ENCODE data around the gene CADPS2.

Gene CADPS2

GRCh38 chr7:122886357-122887081 is at the start of gene CADPS2:
Gene CADPS2 (minus strand): TSS chr7:122886460. CDS start chr7:122886337, 123 bp downstream.
- Mint-ChIP-seq H3K27me3 (peaks cover 52% of the 10 kb centered on the region), H3K4me3 (peak within 1 kb of the TSS; percentile 48)

GRCh38 chr7:122935620-122936019 is 49.4 kb upstream of the CADPS2 start:
- no peak overlapping the region for H3K4me3 Mint-ChIP-seq

More at GRCh38 chr7:122886357-122887081, at the start of gene CADPS2:
- H3K36me3 Mint-ChIP-seq (ENCODE audit: low read depth), result no peaks in the 10 kb centered on the region
- H3K27ac Mint-ChIP-seq, result no peak within 1 kb of the TSS
- H3K4me1 Mint-ChIP-seq (ENCODE audit: low read depth), result peaks cover 4% of the 10 kb centered on the region
- H3K9me3 Mint-ChIP-seq, result peaks cover 6% of the 10 kb centered on the region

GRCh38 chr7:122919643-122920181 is 33.5 kb upstream of the CADPS2 start:
- no peaks in the 10 kb centered on the region for H3K36me3 Mint-ChIP-seq (ENCODE audit: low read depth)
- no peak overlapping the region for H3K27ac Mint-ChIP-seq
- H3K4me1 Mint-ChIP-seq (ENCODE audit: low read depth), result no peaks in the 10 kb centered on the region
- no peaks in the 10 kb centered on the region for H3K27me3 Mint-ChIP-seq
- no peak overlapping the region for H3K4me3 Mint-ChIP-seq
- H3K9me3 Mint-ChIP-seq, result no peaks in the 10 kb centered on the region

More at GRCh38 chr7:122935620-122936019, 49.4 kb upstream of the CADPS2 start:
- H3K36me3 Mint-ChIP-seq (ENCODE audit: low read depth), result no peaks in the 10 kb centered on the region
- H3K9me3 Mint-ChIP-seq, result peaks cover 9% of the 10 kb centered on the region
- H3K27me3 Mint-ChIP-seq, result no peaks in the 10 kb centered on the region
- no peak overlapping the region for H3K27ac Mint-ChIP-seq
- no peaks in the 10 kb centered on the region for H3K4me1 Mint-ChIP-seq (ENCODE audit: low read depth)

- no peaks in the 10 kb centered on the region for H3K27me3 Mint-ChIP-seq
- peaks cover 6% of the 10 kb centered on the region for H3K9me3 Mint-ChIP-seq
- no peaks in the 10 kb centered on the region for H3K4me1 Mint-ChIP-seq (ENCODE audit: low read depth)
- H3K4me3 Mint-ChIP-seq, result no peak overlapping the region
- H3K27ac Mint-ChIP-seq, result no peak overlapping the region
- H3K36me3 Mint-ChIP-seq (ENCODE audit: low read depth), result no peaks in the 10 kb centered on the region
Measured at GRCh38 chr7:122914812-122915211, 28.6 kb upstream of the CADPS2 start.

GRCh38 chr7:122913608-122914007 is 27.3 kb upstream of the CADPS2 start:
- peaks cover 6% of the 10 kb centered on the region for H3K9me3 Mint-ChIP-seq
- H3K4me3 Mint-ChIP-seq, result no peak overlapping the region
- no peaks in the 10 kb centered on the region for H3K4me1 Mint-ChIP-seq (ENCODE audit: low read depth)
- no peak overlapping the region for H3K27ac Mint-ChIP-seq
- H3K36me3 Mint-ChIP-seq (ENCODE audit: low read depth), result no peaks in the 10 kb centered on the region
- H3K27me3 Mint-ChIP-seq, result no peaks in the 10 kb centered on the region

- Mint-ChIP-seq H3K9me3 (peaks cover 8% of the 10 kb centered on the region), H3K27me3 (no peaks in the 10 kb centered on the region), H3K36me3 (ENCODE audit: low read depth) (no peaks in the 10 kb centered on the region), H3K4me1 (ENCODE audit: low read depth) (no peaks in the 10 kb centered on the region), H3K27ac (no peak overlapping the region), H3K4me3 (no peak overlapping the region)
Measured at GRCh38 chr7:122902751-122903495, 16.7 kb upstream of the CADPS2 start.

- Mint-ChIP-seq H3K27ac (no peak overlapping the region), H3K36me3 (ENCODE audit: low read depth) (no peaks in the 10 kb centered on the region), H3K9me3 (peaks cover 8% of the 10 kb centered on the region), H3K4me3 (no peak overlapping the region), H3K4me1 (ENCODE audit: low read depth) (no peaks in the 10 kb centered on the region), H3K27me3 (no peaks in the 10 kb centered on the region)
Measured at GRCh38 chr7:122901250-122901649, 15.0 kb upstream of the CADPS2 start.

GRCh38 chr7:122896509-122896908 is 10.2 kb upstream of the CADPS2 start:
- H3K4me1 Mint-ChIP-seq (ENCODE audit: low read depth), result no peaks in the 10 kb centered on the region
- H3K9me3 Mint-ChIP-seq, result peaks cover 5% of the 10 kb centered on the region
- no peak overlapping the region for H3K4me3 Mint-ChIP-seq
- no peak overlapping the region for H3K27ac Mint-ChIP-seq
- no peaks in the 10 kb centered on the region for H3K36me3 Mint-ChIP-seq (ENCODE audit: low read depth)
- H3K27me3 Mint-ChIP-seq, result no peaks in the 10 kb centered on the region

GRCh38 chr7:122893486-122893885 is 7.2 kb upstream of the CADPS2 start:
- Mint-ChIP-seq H3K9me3 (peaks cover 8% of the 10 kb centered on the region), H3K27me3 (peaks cover 13% of the 10 kb centered on the region), H3K36me3 (ENCODE audit: low read depth) (no peaks in the 10 kb centered on the region), H3K27ac (no peak overlapping the region), H3K4me1 (ENCODE audit: low read depth) (no peaks in the 10 kb centered on the region), H3K4me3 (no peak overlapping the region)

GRCh38 chr7:122889116-122889515 is 2.9 kb upstream of the CADPS2 start:
- no peak overlapping the region for H3K27ac Mint-ChIP-seq
- no peak overlapping the region for H3K4me3 Mint-ChIP-seq
- H3K36me3 Mint-ChIP-seq (ENCODE audit: low read depth), result no peaks in the 10 kb centered on the region
- peaks cover 6% of the 10 kb centered on the region for H3K9me3 Mint-ChIP-seq
- peaks cover 4% of the 10 kb centered on the region for H3K4me1 Mint-ChIP-seq (ENCODE audit: low read depth)
- H3K27me3 Mint-ChIP-seq, result peaks cover 47% of the 10 kb centered on the region

GRCh38 chr7:122887848-122888247 is 1.6 kb upstream of the CADPS2 start:
- Mint-ChIP-seq H3K27ac (no peak overlapping the region), H3K36me3 (ENCODE audit: low read depth) (no peaks in the 10 kb centered on the region), H3K4me3 (no peak overlapping the region), H3K4me1 (ENCODE audit: low read depth) (peaks cover 4% of the 10 kb centered on the region), H3K27me3 (peaks cover 52% of the 10 kb centered on the region), H3K9me3 (peaks cover 6% of the 10 kb centered on the region)

GRCh38 chr7:122887198-122887597 is 938 bp upstream of the CADPS2 start:
- H3K36me3 Mint-ChIP-seq (ENCODE audit: low read depth), result no peaks in the 10 kb centered on the region
- peak overlapping the region; percentile 48 for H3K4me3 Mint-ChIP-seq
- H3K27ac Mint-ChIP-seq, result no peak overlapping the region
- peaks cover 52% of the 10 kb centered on the region for H3K27me3 Mint-ChIP-seq
- H3K9me3 Mint-ChIP-seq, result peaks cover 6% of the 10 kb centered on the region
- H3K4me1 Mint-ChIP-seq (ENCODE audit: low read depth), result peaks cover 4% of the 10 kb centered on the region

- peak overlapping the region; percentile 33 for H3K4me3 Mint-ChIP-seq
- H3K4me1 Mint-ChIP-seq (ENCODE audit: low read depth), result peaks cover 4% of the 10 kb centered on the region
- peaks cover 52% of the 10 kb centered on the region for H3K27me3 Mint-ChIP-seq
- no peaks in the 10 kb centered on the region for H3K36me3 Mint-ChIP-seq (ENCODE audit: low read depth)
- peaks cover 6% of the 10 kb centered on the region for H3K9me3 Mint-ChIP-seq
- H3K27ac Mint-ChIP-seq, result no peak overlapping the region
Measured at GRCh38 chr7:122885583-122886356, 490 bp downstream of the CADPS2 start.

GRCh38 chr7:122884186-122884585 is 2.1 kb downstream of the CADPS2 start:
- H3K27ac Mint-ChIP-seq, result no peak overlapping the region
- peaks cover 3% of the 10 kb centered on the region for H3K9me3 Mint-ChIP-seq
- no peak overlapping the region for H3K4me3 Mint-ChIP-seq
- H3K36me3 Mint-ChIP-seq (ENCODE audit: low read depth), result no peaks in the 10 kb centered on the region
- peaks cover 4% of the 10 kb centered on the region for H3K4me1 Mint-ChIP-seq (ENCODE audit: low read depth)
- peaks cover 45% of the 10 kb centered on the region for H3K27me3 Mint-ChIP-seq

All from stimulated activated naive CD8-positive, alpha-beta T cell treated with anti-CD3 and anti-CD28 coated beads, Interleukin-15, Interleukin-2, amounts not matched to agents 100 ng/mL and 50 ng/mL, for 24 hours (primary cell).